CD4-positive, alpha-beta T cell treated with Interleukin-10 for 1 hour (primary cell): Measurements from ENCODE around the gene HS6ST1.

ENCODE experiments used
- DNase-seq: peaks from one replicate; pipeline ENCODE4 v3.0.0-alpha.2; 2020

The HS6ST1 gene

DNA sequence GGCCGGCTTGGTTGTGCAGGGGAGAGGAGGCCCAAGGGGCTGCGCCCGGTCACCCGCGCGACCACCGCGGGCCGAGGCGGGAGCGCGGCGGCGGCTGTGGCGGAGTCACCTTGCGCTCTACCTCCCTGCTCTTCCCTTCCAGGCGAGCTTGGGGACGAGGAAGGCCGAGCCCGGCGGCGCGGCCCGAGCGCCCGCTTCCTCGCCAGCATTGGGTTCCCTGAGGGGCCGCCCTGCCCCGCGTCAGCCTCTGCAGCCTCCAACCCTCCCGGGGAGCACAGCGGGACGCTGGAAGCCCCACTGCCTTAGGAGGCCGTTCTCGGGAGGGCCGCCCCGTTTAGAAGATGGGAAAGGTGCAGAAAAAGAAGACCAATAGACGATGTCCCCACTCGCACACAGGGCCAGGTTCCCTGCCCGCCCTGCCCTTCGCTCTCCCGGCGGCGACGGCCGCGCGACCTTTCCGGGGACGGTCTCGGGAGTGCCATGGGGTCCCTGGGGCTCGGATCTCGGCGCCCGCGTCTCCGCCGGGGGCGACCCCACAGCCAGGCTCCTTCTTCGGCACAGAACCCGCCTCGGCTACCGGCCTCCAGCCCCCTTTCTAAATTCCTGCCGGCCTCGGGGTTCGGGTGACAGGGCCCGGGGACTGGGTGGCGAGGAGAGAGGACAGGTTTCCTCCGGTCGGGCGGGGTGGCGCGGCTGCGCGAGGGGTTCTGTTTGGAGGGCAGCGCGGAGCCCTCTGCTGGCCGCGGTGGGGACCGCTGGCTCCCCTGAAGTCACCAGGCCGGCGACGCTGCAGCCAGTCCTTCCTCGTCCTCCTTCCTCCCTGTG lies 85.5 kb downstream of the HS6ST1 start:
- DNase-seq: peak; percentile 81

DNA sequence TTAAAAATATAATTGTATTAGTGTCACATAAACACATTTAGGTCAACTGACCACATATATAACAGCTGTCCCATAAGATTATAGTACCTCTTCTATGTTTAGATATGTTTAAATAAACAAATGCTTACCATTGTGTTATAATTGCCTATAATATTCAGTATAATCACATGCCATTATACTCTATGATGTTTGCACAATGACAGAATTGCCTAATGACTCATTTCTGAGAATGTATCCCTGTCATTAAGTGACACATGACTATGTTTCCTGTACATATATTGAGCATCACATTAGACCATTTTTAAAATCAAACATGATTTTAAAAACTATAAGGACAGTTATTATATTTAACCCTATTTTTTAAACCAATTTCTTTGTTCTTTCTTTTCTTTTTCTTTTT lies 89.8 kb downstream of the HS6ST1 start:
- DNase-seq: no peak

DNA sequence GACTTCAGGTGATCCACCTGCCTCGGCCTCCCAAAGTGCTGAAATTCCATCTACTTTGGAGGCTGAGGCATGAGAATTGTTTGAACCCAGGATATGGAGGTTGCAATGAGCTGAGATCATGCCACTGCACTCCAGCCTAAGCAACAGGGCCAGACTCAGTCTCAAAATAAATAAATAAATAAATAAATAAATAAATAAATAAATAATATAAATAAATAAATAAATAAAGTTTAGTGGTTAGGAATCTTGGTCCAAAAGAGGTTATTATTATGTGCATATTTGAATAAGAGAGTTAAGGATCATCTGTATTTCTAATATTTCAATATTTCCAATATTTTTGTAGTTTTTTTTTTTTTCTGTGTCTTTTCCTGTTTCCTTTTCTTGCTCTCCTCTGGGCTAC lies 90.8 kb downstream of the HS6ST1 start:
- DNase-seq: no peak

DNA sequence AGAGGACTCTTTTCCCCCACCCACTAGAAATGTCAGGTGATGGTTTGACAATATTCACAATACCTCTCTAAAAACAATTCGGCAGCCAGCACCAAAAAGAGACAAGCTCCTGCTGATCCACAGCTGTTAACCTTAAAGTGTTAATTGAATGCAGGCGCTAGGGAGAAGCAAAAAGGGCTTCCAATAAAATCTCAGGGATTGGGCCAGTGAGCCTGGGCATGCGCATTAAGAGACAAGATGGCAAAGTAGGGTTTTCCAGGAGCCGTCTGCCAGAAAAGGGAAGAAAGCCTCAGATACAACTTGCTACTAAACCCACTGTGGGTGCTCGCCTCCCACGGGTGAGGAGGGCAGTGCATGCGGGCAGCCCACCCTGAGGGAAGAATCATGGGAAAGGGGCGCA lies 98.8 kb downstream of the HS6ST1 start:
- no peak for DNase-seq

DNA sequence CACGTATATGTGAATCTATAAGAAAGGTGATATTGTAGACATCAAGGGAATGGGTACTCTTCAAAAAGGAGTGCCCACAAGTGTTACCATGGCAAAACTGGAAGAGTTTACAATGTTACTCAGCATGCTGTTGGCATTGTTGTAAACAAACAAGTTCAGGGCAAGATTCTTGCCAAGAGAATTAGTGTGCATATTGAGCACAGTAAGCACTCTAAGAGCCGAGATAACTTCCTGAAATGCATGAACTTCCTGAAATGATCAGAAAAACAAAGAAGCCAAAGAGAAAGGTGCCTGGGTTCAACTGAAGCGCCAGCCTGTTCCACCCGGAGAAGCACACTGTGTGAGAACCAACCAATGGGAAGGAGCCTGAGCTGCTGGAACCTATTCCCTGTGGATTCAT lies 101.0 kb downstream of the HS6ST1 start:
- no peak for DNase-seq

DNA sequence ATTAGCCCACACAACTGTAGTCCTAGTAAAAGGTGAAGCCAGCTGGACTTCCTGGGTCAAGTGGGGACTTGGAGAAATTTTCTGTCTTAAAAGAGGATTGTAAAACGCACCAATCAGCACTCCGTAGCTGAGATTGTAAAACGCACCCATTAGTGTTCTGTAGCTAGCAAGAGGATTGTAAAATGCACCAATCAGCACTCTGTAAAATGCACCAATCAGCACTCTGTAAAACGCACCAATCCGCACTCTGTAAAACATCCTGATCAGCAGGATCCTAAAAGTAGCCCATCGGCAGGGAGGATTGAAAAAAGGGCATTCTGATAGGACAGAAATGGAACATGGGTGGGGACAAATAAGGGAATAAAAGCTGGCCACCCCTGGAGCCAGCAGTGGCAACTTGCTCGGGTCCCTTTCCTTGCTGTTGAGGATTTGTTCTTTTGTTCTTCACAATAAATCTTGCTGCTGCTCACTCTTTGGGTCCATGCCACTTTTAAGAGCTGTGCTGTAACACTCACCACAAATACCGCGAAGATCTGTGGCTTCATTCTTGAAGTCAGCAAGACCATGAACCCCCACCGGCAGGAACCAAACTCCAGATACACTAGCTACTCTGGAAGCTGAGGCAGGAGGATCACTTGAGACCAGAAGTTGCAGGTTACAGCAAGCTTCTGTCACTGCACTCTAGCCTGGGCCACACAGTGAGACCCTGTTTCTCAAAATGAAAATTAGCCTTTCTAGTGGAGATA lies 102.6 kb downstream of the HS6ST1 start:
- no peak for DNase-seq
